A549 (cell line): ENCODE results near the gene CEP83. TPM values are rescaled to one million over a fixed set of nuclear protein-coding genes. Genes with fewer than 3 reads are reported as not detected.

Source experiments
- ATAC-seq, 2 experiments: fragments of 200-7000 bp in 1 of 2; fragments of >200 bp in 1 of 2; cut with Nextera tagmentation in 1 of 2; cut with Tn5 transposase in 1 of 2; 3 replicates each; pipeline versions ENCODE4 v1.8.0 to v1.9.1; 2018 to 2020; ENCODE audit warnings: mild to moderate bottlenecking in 1 of 2, moderate library complexity in 1 of 2
- CTCF ChIA-PET: fragments of 300-600 bp; sonication (Branson Sonifier 250); formaldehyde crosslinking; extraction: SDS; loops from one replicate; lab custom pipeline; 2021; ENCODE audit warnings: antibody characterized with exemption, inconsistent platforms; lab: Yijun Ruan, JAX
- POLR2A ChIA-PET: fragments of 350-600 bp; formaldehyde crosslinking; extraction: SDS; loops from one replicate; lab custom pipeline; 2021; ENCODE audit warnings: antibody characterized with exemption, inconsistent platforms; lab: Yijun Ruan, JAX
- DNase-seq, 2 experiments: peaks; one replicate each; pipeline versions ENCODE4 v3.0.0 to v3.0.0-alpha.2; 2011 to 2016; ENCODE audit warnings: low read depth in 1 of 2, low spot score in 1 of 2
- FAIRE-seq: peaks from 2 replicates; lab custom pipeline; 2011; peaks lifted over from hg19 to GRCh38; lab: Jason Lieb, UNC
- H3K27ac ChIP-seq, 2 experiments: fragments of >200 bp; sonication (Bioruptor Twin); formaldehyde crosslinking; 3 replicates each; pipeline ENCODE4 v1.5.1; 2016 to 2017
- H3K4me1 ChIP-seq: fragments of >200 bp; sonication (Bioruptor Twin); formaldehyde crosslinking; 3 replicates; pipeline ENCODE4 v1.6.1; 2016
- H3K4me2 ChIP-seq: fragments of >200 bp; sonication (Bioruptor Twin); formaldehyde crosslinking; 3 replicates; pipeline ENCODE4 v1.6.1; 2016
- H3K4me3 ChIP-seq: fragments of >200 bp; sonication (Bioruptor Twin); formaldehyde crosslinking; 3 replicates; pipeline ENCODE4 v1.5.1; 2016
- H3K9me3 ChIP-seq: fragments of >200 bp; sonication (Bioruptor Twin); formaldehyde crosslinking; 3 replicates; pipeline ENCODE4 v1.6.1; 2016
- CHD2 ChIP-seq: fragments of 150-350 bp; IDR thresholded peaks from 2 replicates; pipeline ENCODE4 v1.6.1; 2014; ENCODE audit warnings: low read length; ENCODE audit not compliant: partially characterized antibody
- EHF ChIP-seq: fragments of 250-450 bp; sonication (Bioruptor Pico); IDR thresholded peaks from 2 replicates; pipeline ENCODE4 v1.5.0; 2020; ENCODE audit warnings: mild to moderate bottlenecking
- ELK1 ChIP-seq: fragments of 150-350 bp; IDR thresholded peaks from 2 replicates; pipeline ENCODE4 v1.6.1; 2014; ENCODE audit warnings: low read depth, mild to moderate bottlenecking, low read length
- EP300 ChIP-seq, 2 experiments: fragments of >200 bp; sonication (Bioruptor Twin); formaldehyde crosslinking; IDR thresholded peaks; 2 replicates in 1 of 2; 3 replicates in 1 of 2; pipeline ENCODE4 v1.6.1; 2016 to 2017
- ESRRA ChIP-seq: fragments of 150-350 bp; IDR thresholded peaks from 2 replicates; pipeline ENCODE4 v1.6.1; 2014; ENCODE audit warnings: mild to moderate bottlenecking, low read length, borderline replicate concordance
- GATA3 ChIP-seq: IDR thresholded peaks from 2 replicates; pipeline ENCODE4 v1.6.1; 2012; ENCODE audit warnings: borderline replicate concordance
- HDAC2 ChIP-seq: fragments of 200-600 bp; sonication (generic); IDR thresholded peaks from 2 replicates; pipeline ENCODE4 v1.6.1; 2016
- HEYL ChIP-seq: fragments of 250-450 bp; sonication (Bioruptor Pico); IDR thresholded peaks from 2 replicates; pipeline ENCODE4 v1.8.0; 2021; ENCODE audit warnings: mild to moderate bottlenecking, moderate library complexity
- HOXB5 ChIP-seq: fragments of 250-450 bp; sonication (Bioruptor Pico); IDR thresholded peaks from 2 replicates; pipeline ENCODE4 v1.5.0; 2020; ENCODE audit warnings: mild to moderate bottlenecking, moderate library complexity
- JUN ChIP-seq, 2 experiments: fragments of >200 bp; sonication (Bioruptor Twin); formaldehyde crosslinking; IDR thresholded peaks; 2 replicates in 1 of 2; 3 replicates in 1 of 2; pipeline ENCODE4 v1.6.1; 2016 to 2017
- JUNB ChIP-seq: fragments of >200 bp; sonication (Bioruptor Twin); formaldehyde crosslinking; IDR thresholded peaks from 2 replicates; pipeline ENCODE4 v1.6.1; 2016
- KDM1A ChIP-seq: fragments of 200-600 bp; sonication (generic); IDR thresholded peaks from 2 replicates; pipeline ENCODE4 v1.6.1; 2016; ENCODE audit warnings: low read depth, mild to moderate bottlenecking
- MAFK ChIP-seq: fragments of 450-650 bp; IDR thresholded peaks from 2 replicates; pipeline ENCODE4 v1.6.1; 2014; ENCODE audit not compliant: partially characterized antibody
- NFE2L2 ChIP-seq: fragments of 150-350 bp; conservative IDR thresholded peaks from 2 replicates; pipeline ENCODE4 v1.6.1; 2014; ENCODE audit warnings: low read length
- NPAS2 ChIP-seq: fragments of 250-450 bp; sonication (Bioruptor Pico); IDR thresholded peaks from 2 replicates; pipeline ENCODE4 v1.8.0; 2022; ENCODE audit warnings: mild to moderate bottlenecking, moderate library complexity, borderline replicate concordance
- PHF8 ChIP-seq: fragments of 200-600 bp; sonication (generic); IDR thresholded peaks from 2 replicates; pipeline ENCODE4 v1.6.1; 2016; ENCODE audit warnings: low read depth, mild to moderate bottlenecking, antibody characterized with exemption, moderate library complexity, borderline replicate concordance
- RARB ChIP-seq: fragments of 250-450 bp; sonication (Bioruptor Pico); IDR thresholded peaks from 2 replicates; pipeline ENCODE4 v1.8.0; 2021; ENCODE audit warnings: mild to moderate bottlenecking, moderate library complexity
- RCOR1 ChIP-seq: fragments of 150-350 bp; IDR thresholded peaks from 2 replicates; pipeline ENCODE4 v1.6.1; 2014; ENCODE audit warnings: antibody characterized with exemption, low read length, low read depth
- RNF2 ChIP-seq: fragments of 200-600 bp; sonication (generic); IDR thresholded peaks from 2 replicates; pipeline ENCODE4 v1.6.1; 2016; ENCODE audit warnings: low read depth, mild to moderate bottlenecking, antibody characterized with exemption, moderate library complexity, borderline replicate concordance
- SMC3 ChIP-seq: fragments of >200 bp; sonication (Bioruptor Twin); formaldehyde crosslinking; IDR thresholded peaks from 3 replicates; pipeline ENCODE4 v1.6.1; 2018; ENCODE audit warnings: inconsistent platforms
- TFCP2L1 ChIP-seq: fragments of 250-450 bp; sonication (Bioruptor Pico); IDR thresholded peaks from 2 replicates; pipeline ENCODE4 v1.5.0; 2021; ENCODE audit warnings: mild to moderate bottlenecking
- WGBS: methylation state at CpG from one replicate; pipeline ENCODE4 v1.1.6; 2017; ENCODE audit errors: missing lambda C conversion rate; 5-methylcytosine and 5-hydroxymethylcytosine counted together
- polyA plus RNA-seq, 4 experiments: library from polyadenylated mRNA; depleted of rRNA in 3 of 4; stranded (reverse); fragments of >200 nt; fragmentation: RNase III in 1 of 4; extraction: RNeasy Plus Mini Kit Qiagen cat#74134 plus additional on column Dnase treatment in 1 of 4; gene quantifications; 2 replicates in 3 of 4; 3 replicates in 1 of 4; pipeline ENCODE4 v1.2.3, GENCODE V29; 2011 to 2017
- TF ChIP-seq, protein P1 (sequence below): fragments of 450-650 bp; IDR thresholded peaks from 2 replicates; pipeline ENCODE4 v1.6.1; 2014; ENCODE audit warnings: antibody characterized with exemption
- TF ChIP-seq, protein P2 (sequence below): IDR thresholded peaks from 2 replicates; pipeline ENCODE4 v1.6.1; 2012
- TF ChIP-seq, protein P3 (sequence below): fragments of 250-450 bp; sonication (Bioruptor Pico); IDR thresholded peaks from 2 replicates; pipeline ENCODE4 v1.5.0; 2020; ENCODE audit warnings: low read depth, mild to moderate bottlenecking, moderate library complexity

The CEP83 gene
- polyA plus RNA-seq, 2 of the 4 experiments (the other 2 are of a cell fraction), result 8.5 to 21.4 TPM

DNA sequence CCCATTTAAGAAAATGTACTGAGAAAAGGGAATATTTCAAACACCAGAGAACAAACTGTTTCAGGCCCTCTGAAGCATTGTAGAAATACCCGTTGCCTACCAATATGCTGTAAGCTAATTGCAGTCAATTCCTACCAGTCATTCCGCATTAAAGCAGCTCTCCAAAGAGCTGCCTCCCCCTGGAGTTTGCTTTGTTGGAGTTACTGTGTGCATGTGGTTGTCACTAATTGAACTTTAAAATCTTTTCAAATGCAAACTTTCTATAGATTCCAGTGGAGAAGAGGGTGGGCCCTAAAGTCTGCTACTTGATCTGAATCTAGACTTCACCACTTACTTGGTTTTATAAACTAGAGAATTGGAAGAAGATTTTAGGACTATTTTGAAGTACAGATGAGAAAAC lies 198.5 kb downstream of the CEP83 start:
- DNase-seq, result no peak
- 94% methylated on average over 2 of the region's 2 CpGs for WGBS
- POLR2A ChIA-PET, result no interaction called here
- Histone ChIP-seq H3K9me3 (no peaks in the 10 kb centered on the region), H3K27ac (no peak overlapping the region), H3K4me2 (no peak overlapping the region), H3K4me1 (peaks cover 8% of the 10 kb centered on the region; the same call in 1 of the 3 replicates), H3K4me3 (no peak overlapping the region)
- no peak for FAIRE-seq
- ATAC-seq, result no peak
- no peak for TF ChIP-seq JUNB
- TF ChIP-seq, protein P1, sequence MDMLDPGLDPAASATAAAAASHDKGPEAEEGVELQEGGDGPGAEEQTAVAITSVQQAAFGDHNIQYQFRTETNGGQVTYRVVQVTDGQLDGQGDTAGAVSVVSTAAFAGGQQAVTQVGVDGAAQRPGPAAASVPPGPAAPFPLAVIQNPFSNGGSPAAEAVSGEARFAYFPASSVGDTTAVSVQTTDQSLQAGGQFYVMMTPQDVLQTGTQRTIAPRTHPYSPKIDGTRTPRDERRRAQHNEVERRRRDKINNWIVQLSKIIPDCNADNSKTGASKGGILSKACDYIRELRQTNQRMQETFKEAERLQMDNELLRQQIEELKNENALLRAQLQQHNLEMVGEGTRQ, result no peak
- no peak for TF ChIP-seq RNF2
- TF ChIP-seq JUN (IDR thresholded peaks at IDR 0.05), result no peak
- TF ChIP-seq EHF (CRISPR knock-in tag), result no peak
- no peak for TF ChIP-seq ESRRA
- no peak for TF ChIP-seq GATA3
- TF ChIP-seq, protein P2, sequence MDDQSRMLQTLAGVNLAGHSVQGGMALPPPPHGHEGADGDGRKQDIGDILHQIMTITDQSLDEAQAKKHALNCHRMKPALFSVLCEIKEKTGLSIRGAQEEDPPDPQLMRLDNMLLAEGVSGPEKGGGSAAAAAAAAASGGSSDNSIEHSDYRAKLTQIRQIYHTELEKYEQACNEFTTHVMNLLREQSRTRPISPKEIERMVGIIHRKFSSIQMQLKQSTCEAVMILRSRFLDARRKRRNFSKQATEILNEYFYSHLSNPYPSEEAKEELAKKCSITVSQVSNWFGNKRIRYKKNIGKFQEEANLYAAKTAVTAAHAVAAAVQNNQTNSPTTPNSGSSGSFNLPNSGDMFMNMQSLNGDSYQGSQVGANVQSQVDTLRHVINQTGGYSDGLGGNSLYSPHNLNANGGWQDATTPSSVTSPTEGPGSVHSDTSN, result no peak
- TF ChIP-seq NPAS2, result no peak
- no peak for TF ChIP-seq CHD2
- TF ChIP-seq PHF8, result no peak
- TF ChIP-seq HEYL (CRISPR knock-in tag), result no peak
- no peak for TF ChIP-seq RCOR1
- TF ChIP-seq SMC3, result no peak
- no peak for TF ChIP-seq EP300 (IDR thresholded peaks at IDR 0.05)
- TF ChIP-seq KDM1A, result no peak
- no peak for TF ChIP-seq ELK1
- TF ChIP-seq HOXB5, result no peak
- CTCF ChIA-PET, result interaction anchor here (1.2 kb wide), 1 partner anchor 159 kb away, joined by 5 read pairs; no protein-coding TSS in a partner anchor

GRCh38 chr12:94260717-94261116 lies 198.9 kb downstream of the CEP83 start:
- TF ChIP-seq HDAC2, result no peak
- TF ChIP-seq, protein P3, sequence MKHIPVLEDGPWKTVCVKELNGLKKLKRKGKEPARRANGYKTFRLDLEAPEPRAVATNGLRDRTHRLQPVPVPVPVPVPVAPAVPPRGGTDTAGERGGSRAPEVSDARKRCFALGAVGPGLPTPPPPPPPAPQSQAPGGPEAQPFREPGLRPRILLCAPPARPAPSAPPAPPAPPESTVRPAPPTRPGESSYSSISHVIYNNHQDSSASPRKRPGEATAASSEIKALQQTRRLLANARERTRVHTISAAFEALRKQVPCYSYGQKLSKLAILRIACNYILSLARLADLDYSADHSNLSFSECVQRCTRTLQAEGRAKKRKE (CRISPR knock-in tag), result no peak
- TF ChIP-seq, protein P1, result no peak
- TF ChIP-seq RARB, result no peak
- TF ChIP-seq MAFK, result no peak
- TF ChIP-seq RCOR1, result no peak
- no peak for TF ChIP-seq NFE2L2
- TF ChIP-seq TFCP2L1 (CRISPR knock-in tag), result no peak
- CTCF ChIA-PET, result interaction anchor here (1.2 kb wide), 1 partner anchor 158 kb away, joined by 5 read pairs; no protein-coding TSS in a partner anchor
- H3K4me2 ChIP-seq, result no peak overlapping the region
- H3K4me1 ChIP-seq, result peaks cover 8% of the 10 kb centered on the region; the same call in 1 of the 3 replicates
- DNase-seq, result no peak
- H3K9me3 ChIP-seq, result no peaks in the 10 kb centered on the region
- WGBS, result 94% methylated on average over 13 of the region's 13 CpGs
- no peak for ATAC-seq
- H3K27ac ChIP-seq, result no peak overlapping the region
- no peak overlapping the region for H3K4me3 ChIP-seq
- no peak for FAIRE-seq
- POLR2A ChIA-PET, result interaction anchor here (0.6 kb wide), 1 partner anchor 819 kb away, joined by 4 read pairs; the partner anchor contains the start of gene UBE2N
